H1 (cell line): ENCODE measurements around the gene BLNK. TPM values are rescaled to one million over a fixed set of nuclear protein-coding genes. Genes with fewer than 3 reads are reported as not detected.

ENCODE experiments used
- CTCF ChIA-PET: fragments of 300-600 bp; sonication (Branson Sonifier 250); formaldehyde crosslinking; loops from one replicate; lab custom pipeline; 2021; ENCODE audit not compliant: partially characterized antibody; lab: Charles Lee
- POLR2A ChIA-PET: fragments of 300-600 bp; sonication (Branson Sonifier 250); formaldehyde crosslinking; loops from one replicate; lab custom pipeline; 2021; ENCODE audit warnings: inconsistent platforms; ENCODE audit not compliant: partially characterized antibody; lab: Charles Lee
- DNase-seq, 2 experiments: peaks; one replicate each; pipeline versions ENCODE4 v3.0.0 to v3.0.0-alpha.2; 2010 to 2022; ENCODE audit warnings: low spot score in 2 of 2, low read depth in 1 of 2, mixed read lengths in 1 of 2
- FAIRE-seq: peaks from 2 replicates; lab custom pipeline; 2011; peaks lifted over from hg19 to GRCh38; lab: Jason Lieb, UNC
- H2AFZ ChIP-seq: 2 replicates; pipeline ENCODE4 v1.8.1; 2012; ENCODE audit warnings: low read length, inconsistent platforms
- H2AK5ac ChIP-seq: 2 replicates; pipeline ENCODE4 v1.6.1; 2013; ENCODE audit warnings: low read depth, low read length
- H2BK120ac ChIP-seq: replicated peaks from 2 replicates; pipeline ENCODE3; 2013; ENCODE audit warnings: low read depth, low read length, inconsistent platforms
- H2BK12ac ChIP-seq: 2 replicates; pipeline ENCODE4 v1.6.1; 2013; ENCODE audit warnings: low read depth, low read length
- H2BK15ac ChIP-seq: 2 replicates; pipeline ENCODE4 v1.6.1; 2013; ENCODE audit warnings: low read length
- H2BK20ac ChIP-seq: 2 replicates; pipeline ENCODE4 v1.6.1; 2013; ENCODE audit warnings: low read length
- H2BK5ac ChIP-seq: 2 replicates; pipeline ENCODE4 v1.6.1; 2013; ENCODE audit warnings: low read depth, low read length
- H3K14ac ChIP-seq: 2 replicates; pipeline ENCODE4 v1.6.1; 2013; ENCODE audit warnings: inconsistent platforms; ENCODE audit not compliant: insufficient read length
- H3K18ac ChIP-seq: 2 replicates; pipeline ENCODE4 v1.6.1; 2013; ENCODE audit warnings: low read length; ENCODE audit errors: extremely low read depth
- H3K23ac ChIP-seq: 2 replicates; pipeline ENCODE4 v1.6.1; 2013; ENCODE audit warnings: inconsistent platforms; ENCODE audit not compliant: insufficient read length
- H3K23me2 ChIP-seq: 2 replicates; pipeline ENCODE4 v1.6.1; 2013; ENCODE audit warnings: low read depth, low read length
- H3K27ac ChIP-seq: 2 replicates; pipeline ENCODE4 v1.6.1; 2011; ENCODE audit warnings: low read depth, low read length, inconsistent platforms
- H3K27me3 ChIP-seq, 4 experiments: replicated peaks in 1 of 4; 1 replicate in 1 of 4; 2 replicates in 3 of 4; pipeline versions ENCODE4 v1.6.1 to v1.8.1; 2011 to 2013; ENCODE audit warnings: low read length in 3 of 4, mild to moderate bottlenecking in 3 of 4, inconsistent platforms in 2 of 4, mixed read lengths in 2 of 4, moderate library complexity in 1 of 4; ENCODE audit not compliant: control insufficient read depth in 3 of 4, insufficient read depth in 3 of 4; ENCODE audit errors: extremely low read depth in 1 of 4
- H3K36me3 ChIP-seq, 4 experiments: 2 replicates each; pipeline versions ENCODE4 v1.6.1 to v1.8.1; 2011 to 2013; ENCODE audit warnings: mild to moderate bottlenecking in 4 of 4, low read length in 3 of 4, moderate library complexity in 2 of 4, control low read depth in 1 of 4, inconsistent platforms in 1 of 4; ENCODE audit not compliant: insufficient read depth in 4 of 4, control insufficient read depth in 2 of 4
- H3K4ac ChIP-seq: replicated peaks from 2 replicates; pipeline ENCODE3; 2013; ENCODE audit warnings: low read length, low read depth, mixed read lengths, inconsistent platforms; ENCODE audit not compliant: insufficient read length
- H3K4me1 ChIP-seq, 4 experiments: replicated peaks in 1 of 4; 1 replicate in 1 of 4; 2 replicates in 3 of 4; pipeline versions ENCODE4 v1.6.1 to v1.8.1; 2011 to 2013; ENCODE audit warnings: low read length in 3 of 4, inconsistent platforms in 2 of 4, mixed read lengths in 1 of 4; ENCODE audit not compliant: insufficient read depth in 4 of 4, control insufficient read depth in 3 of 4
- H3K4me2 ChIP-seq, 2 experiments: 2 replicates each; pipeline versions ENCODE4 v1.6.1 to v1.8.1; 2011 to 2013; ENCODE audit warnings: low read depth in 2 of 2, low read length in 2 of 2, control low read depth in 1 of 2, inconsistent platforms in 1 of 2, mild to moderate bottlenecking in 1 of 2; ENCODE audit not compliant: insufficient read depth in 1 of 2
- H3K4me3 ChIP-seq, 4 experiments: fragments of 200-600, 300-600 bp in 1 of 4; sonication (generic), shearing (Covaris generic), sonication (Bioruptor Twin) in 1 of 4; 2 replicates each; pipeline versions ENCODE4 v1.5.1 to v1.8.1; 2011 to 2016; ENCODE audit warnings: low read length in 4 of 4, low read depth in 3 of 4, control low read depth in 2 of 4, inconsistent platforms in 2 of 4, mild to moderate bottlenecking in 2 of 4, mixed read lengths in 1 of 4, moderate library complexity in 1 of 4; ENCODE audit not compliant: insufficient read depth in 2 of 4; ENCODE audit errors: extremely low read depth in 1 of 4
- H3K56ac ChIP-seq: replicated peaks from 2 replicates; pipeline ENCODE3; 2013; ENCODE audit warnings: low read depth, mild to moderate bottlenecking, mixed read lengths, low read length, inconsistent platforms; ENCODE audit not compliant: insufficient read length
- H3K79me1 ChIP-seq: 2 replicates; pipeline ENCODE4 v1.6.1; 2013; ENCODE audit warnings: low read depth, low read length, control low read depth
- H3K79me2 ChIP-seq, 2 experiments: 2 replicates each; pipeline versions ENCODE4 v1.6.1 to v1.8.1; 2012 to 2013; ENCODE audit warnings: low read length in 2 of 2, mild to moderate bottlenecking in 2 of 2, inconsistent platforms in 1 of 2; ENCODE audit not compliant: insufficient read depth in 2 of 2, control insufficient read depth in 1 of 2
- H3K9ac ChIP-seq, 4 experiments: replicated peaks in 1 of 4; 1 replicate in 1 of 4; 2 replicates in 3 of 4; pipeline versions ENCODE4 v1.6.1 to v1.8.1; 2011 to 2013; ENCODE audit warnings: low read depth in 3 of 4, low read length in 3 of 4, control low read depth in 2 of 4, mild to moderate bottlenecking in 2 of 4, moderate library complexity in 2 of 4, inconsistent platforms in 1 of 4; ENCODE audit errors: extremely low read depth in 1 of 4
- H3K9me3 ChIP-seq, 2 experiments: 2 replicates each; pipeline versions ENCODE4 v1.6.1 to v1.8.1; 2012 to 2013; ENCODE audit warnings: mild to moderate bottlenecking in 2 of 2, moderate library complexity in 2 of 2, control low read depth in 1 of 2, inconsistent platforms in 1 of 2, low read depth in 1 of 2, low read length in 1 of 2, mixed read lengths in 1 of 2; ENCODE audit not compliant: insufficient read depth in 2 of 2
- H4K20me1 ChIP-seq, 2 experiments: replicated peaks in 1 of 2; 2 replicates each; pipeline versions ENCODE3 to v1.8.1; 2011 to 2013; ENCODE audit warnings: inconsistent platforms in 2 of 2, low read length in 2 of 2, mild to moderate bottlenecking in 1 of 2; ENCODE audit not compliant: insufficient read depth in 2 of 2, control insufficient read depth in 1 of 2
- H4K5ac ChIP-seq: 2 replicates; pipeline ENCODE4 v1.6.1; 2013; ENCODE audit warnings: low read length, low read depth, mixed read lengths, inconsistent platforms; ENCODE audit not compliant: insufficient read length
- H4K8ac ChIP-seq: 2 replicates; pipeline ENCODE4 v1.8.0; 2013; ENCODE audit warnings: mild to moderate bottlenecking, moderate library complexity, low read length, inconsistent platforms; ENCODE audit not compliant: insufficient read depth; ENCODE audit errors: extremely low read depth
- H4K91ac ChIP-seq: replicated peaks from 2 replicates; pipeline ENCODE3; 2013; ENCODE audit warnings: low read length, mixed read lengths, inconsistent platforms; ENCODE audit not compliant: insufficient read length
- CEBPB ChIP-seq: IDR thresholded peaks from 2 replicates; pipeline ENCODE4 v1.6.1; 2012; ENCODE audit warnings: low read depth, low read length
- TAF1 ChIP-seq: IDR thresholded peaks from 2 replicates; pipeline ENCODE4 v1.6.1; 2011; ENCODE audit warnings: mild to moderate bottlenecking, low read depth, low read length
- WGBS, 2 experiments: shearing (Covaris generic) in 1 of 2; methylation state at CpG; one replicate each; pipeline versions ENCODE4 v1.1.6 to v1.1.7; 2013 to 2015; ENCODE audit warnings: low lambda C conversion rate in 2 of 2, mixed read lengths in 2 of 2, inconsistent platforms in 1 of 2, low coverage in 1 of 2, missing lambda C conversion rate in 1 of 2; ENCODE audit not compliant: insufficient replicate concordance in 2 of 2, insufficient coverage in 1 of 2, insufficient read length in 1 of 2; ENCODE audit errors: extremely low coverage in 1 of 2, missing lambda C conversion rate in 1 of 2; 5-methylcytosine and 5-hydroxymethylcytosine counted together
- polyA plus RNA-seq, 7 experiments: library from polyadenylated mRNA; depleted of rRNA in 3 of 7; stranded (reverse) in 5 of 7; unstranded in 2 of 7; fragments of >200 nt in 5 of 7; fragments of 200-250 nt in 2 of 7; gene quantifications; 1 replicate in 5 of 7; 2 replicates in 1 of 7; 4 replicates in 1 of 7; pipeline versions ENCODE4 v1.2.1 to v1.2.3, GENCODE V29; 2011 to 2013; ENCODE audit warnings: missing spikeins in 2 of 7, mixed read lengths in 2 of 7
- total RNA-seq: library from RNA; stranded (reverse); fragmentation: NEBNext Ultra II Directional; extraction: Animal tissue kit (Norgen Biotek cat#: 25700); gene quantifications from 2 replicates; pipeline ENCODE4 v1.2.1, GENCODE V29; 2021

Gene BLNK
- total and polyA plus RNA-seq, 2 of the 8 experiments (the other 6 are each of a cell fraction or from before 2014, with no cell fraction given): not detected

DNA sequence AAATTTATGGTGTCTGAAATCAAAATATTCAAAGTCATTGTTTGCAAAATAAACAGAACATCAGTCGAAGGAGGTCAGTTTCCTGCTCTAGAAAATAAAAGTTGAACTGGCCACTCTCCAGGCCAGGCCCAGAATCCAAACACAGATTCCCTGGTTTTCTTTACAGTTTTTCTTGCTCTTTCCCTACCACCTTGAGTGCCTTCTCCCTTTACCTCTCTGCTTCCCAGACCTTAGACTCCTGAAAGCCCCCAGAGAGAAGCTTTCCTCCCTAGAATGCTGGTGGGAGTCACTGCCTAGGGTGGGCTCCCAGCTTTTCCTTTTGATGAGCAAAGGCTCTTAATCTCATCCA, 38.9 kb upstream of the BLNK start:
- Histone ChIP-seq H3K4ac (peak overlapping the region; percentile 16), H2BK15ac (no peak overlapping the region), H2BK120ac (peak overlapping the region; percentile 51), H4K5ac (peak overlapping the region; percentile 58), H3K27me3 (no peaks in the 10 kb centered on the region), H3K56ac (peak overlapping the region; percentile 70), H3K4me1 (peaks cover 3 to 30% (median 29%) of the 10 kb centered on the region in 4 experiments), H2AFZ (no peak overlapping the region), H2BK12ac (peak overlapping the region; percentile 12; the same call in 1 of the 2 replicates), H3K79me2 (no peaks in the 10 kb centered on the region), H3K4me3 (peak overlapping the region in 1 of 4 experiments; percentile 24; a peak in 2 of 8 replicates), H3K79me1 (no peaks in the 10 kb centered on the region), H4K20me1 (no peaks in the 10 kb centered on the region), H4K91ac (peak overlapping the region; percentile 94), H3K18ac (peak overlapping the region; percentile 82), H2AK5ac (0 out of 2 replicates have a peak overlapping the region, but pooled peaks have one; percentile 42), H3K23ac (no peak overlapping the region), H3K9ac (no peak overlapping the region), H3K14ac (no peak overlapping the region), H3K23me2 (no peaks in the 10 kb centered on the region), H3K36me3 (no peaks in the 10 kb centered on the region), H3K9me3 (no peaks in the 10 kb centered on the region), H3K27ac (peak overlapping the region; percentile 75), H2BK20ac (peak overlapping the region; percentile 82; the same call in 1 of the 2 replicates), H4K8ac (no peak overlapping the region), H3K4me2 (peak overlapping the region; percentile 40 to 46; a peak in 3 of 4 replicates), H2BK5ac (peak overlapping the region; percentile 99)
- CTCF ChIA-PET: interaction anchor here (0.8 to 4.3 kb wide), 9 partner anchors 9 to 81 kb away, joined by 3 to 22 read pairs (median 6); no protein-coding TSS in a partner anchor
- 18% methylated on average over 1 of the region's 1 CpG; no CpG with 5 or more reads in 1 of the 2 experiments for whole genome bisulfite sequencing, 2 experiments
- TF ChIP-seq CEBPB (no peak), TAF1 (0 out of 2 replicates have a peak, but pooled peaks have one; percentile 21)
- FAIRE-seq (peak; percentile 19), DNase-seq (no peak)
- POLR2A ChIA-PET: interaction anchor here (0.5 to 1.8 kb wide), 9 partner anchors 8 to 311 kb away, joined by 3 to 9 read pairs (median 5); partner anchors contain the start of gene ZNF518A
